Choroid plexus epithelial cell (primary cell): ENCODE data around the gene PRKCA.

Experiments
- DNase-seq: peaks from one replicate; pipeline ENCODE4 v3.0.0-alpha.2; 2010; ENCODE audit warnings: low read depth
- H3K4me3 ChIP-seq: 2 replicates; pipeline ENCODE4 v1.5.1; 2011; ENCODE audit warnings: low read depth, mild to moderate bottlenecking, control low read depth, low read length, moderate library complexity
- TF ChIP-seq, protein P1 (sequence below): conservative IDR thresholded peaks from 2 replicates; pipeline ENCODE4 v1.5.1; 2011; ENCODE audit warnings: low read depth, mild to moderate bottlenecking, control low read depth, inconsistent platforms, low read length, moderate library complexity

Gene PRKCA

DNA sequence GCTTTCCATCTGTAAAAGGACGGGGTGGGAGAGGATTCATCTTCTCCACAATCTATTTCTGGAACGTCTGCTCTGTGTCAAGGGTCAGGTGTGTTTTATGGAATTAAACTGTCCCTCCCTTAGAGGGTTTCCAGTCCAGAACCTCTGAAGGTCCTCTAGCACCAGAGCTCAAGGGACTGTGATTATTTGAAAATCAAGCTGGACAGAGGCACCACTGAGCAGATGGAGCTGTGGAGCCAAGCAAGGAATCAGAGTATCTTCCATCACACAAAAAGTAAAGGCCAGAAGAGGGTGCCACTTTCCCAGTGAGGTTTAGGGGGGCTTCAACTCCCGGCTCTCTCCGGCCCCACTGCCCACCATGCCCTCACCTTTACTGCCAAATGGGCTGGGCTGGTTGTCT lies 539.3 kb downstream of the PRKCA start:
- no peak for DNase-seq
- TF ChIP-seq, protein P1, sequence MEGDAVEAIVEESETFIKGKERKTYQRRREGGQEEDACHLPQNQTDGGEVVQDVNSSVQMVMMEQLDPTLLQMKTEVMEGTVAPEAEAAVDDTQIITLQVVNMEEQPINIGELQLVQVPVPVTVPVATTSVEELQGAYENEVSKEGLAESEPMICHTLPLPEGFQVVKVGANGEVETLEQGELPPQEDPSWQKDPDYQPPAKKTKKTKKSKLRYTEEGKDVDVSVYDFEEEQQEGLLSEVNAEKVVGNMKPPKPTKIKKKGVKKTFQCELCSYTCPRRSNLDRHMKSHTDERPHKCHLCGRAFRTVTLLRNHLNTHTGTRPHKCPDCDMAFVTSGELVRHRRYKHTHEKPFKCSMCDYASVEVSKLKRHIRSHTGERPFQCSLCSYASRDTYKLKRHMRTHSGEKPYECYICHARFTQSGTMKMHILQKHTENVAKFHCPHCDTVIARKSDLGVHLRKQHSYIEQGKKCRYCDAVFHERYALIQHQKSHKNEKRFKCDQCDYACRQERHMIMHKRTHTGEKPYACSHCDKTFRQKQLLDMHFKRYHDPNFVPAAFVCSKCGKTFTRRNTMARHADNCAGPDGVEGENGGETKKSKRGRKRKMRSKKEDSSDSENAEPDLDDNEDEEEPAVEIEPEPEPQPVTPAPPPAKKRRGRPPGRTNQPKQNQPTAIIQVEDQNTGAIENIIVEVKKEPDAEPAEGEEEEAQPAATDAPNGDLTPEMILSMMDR: no peak
- H3K4me3 ChIP-seq: no peak overlapping the region

GRCh38 chr17:66842505-66842904 lies 540.1 kb downstream of the PRKCA start:
- H3K4me3 ChIP-seq: no peak overlapping the region
- TF ChIP-seq, protein P1: no peak
- DNase-seq: no peak

GRCh38 chr17:66842959-66843358 lies 540.5 kb downstream of the PRKCA start:
- TF ChIP-seq, protein P1: no peak
- DNase-seq: no peak
- H3K4me3 ChIP-seq: no peak overlapping the region

DNA sequence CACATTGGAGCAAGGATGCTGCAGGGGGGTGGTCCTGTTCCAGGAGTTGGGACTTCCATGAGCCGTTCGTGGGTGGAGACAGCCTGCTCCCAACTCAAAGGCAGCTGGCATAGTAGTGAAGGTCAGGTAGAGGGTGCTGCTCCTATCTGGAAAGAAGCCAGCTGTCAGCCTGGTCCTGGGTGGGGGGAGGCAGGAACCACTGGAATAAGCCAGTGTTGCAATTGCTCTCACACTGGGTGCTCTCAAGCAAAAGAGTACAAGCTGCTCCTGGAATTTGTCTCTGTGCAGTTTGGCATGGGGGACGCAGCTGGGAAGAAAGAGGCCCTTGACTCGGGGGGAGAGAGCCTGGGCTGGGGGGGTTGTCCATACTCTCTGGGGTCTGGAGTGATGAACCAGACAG lies 541.2 kb downstream of the PRKCA start:
- TF ChIP-seq, protein P1: no peak
- H3K4me3 ChIP-seq: no peak overlapping the region
- DNase-seq: no peak

- no peak overlapping the region for H3K4me3 ChIP-seq
- TF ChIP-seq, protein P1: no peak
- DNase-seq: no peak
Observed at GRCh38 chr17:66847704-66848103, 545.3 kb downstream of the PRKCA start.

GRCh38 chr17:66848496-66848895 lies 546.1 kb downstream of the PRKCA start:
- TF ChIP-seq, protein P1: no peak
- H3K4me3 ChIP-seq: no peak overlapping the region
- no peak for DNase-seq

- TF ChIP-seq, protein P1: no peak
- no peak for DNase-seq
- no peak overlapping the region for H3K4me3 ChIP-seq
Observed at GRCh38 chr17:66849032-66849655, 546.7 kb downstream of the PRKCA start.
